ENCODE results near the gene CLASRP.

GRCh38 chr19:45076851-45077730 is 38.2 kb downstream of the CLASRP start:
- TF ChIP-seq, protein P1, sequence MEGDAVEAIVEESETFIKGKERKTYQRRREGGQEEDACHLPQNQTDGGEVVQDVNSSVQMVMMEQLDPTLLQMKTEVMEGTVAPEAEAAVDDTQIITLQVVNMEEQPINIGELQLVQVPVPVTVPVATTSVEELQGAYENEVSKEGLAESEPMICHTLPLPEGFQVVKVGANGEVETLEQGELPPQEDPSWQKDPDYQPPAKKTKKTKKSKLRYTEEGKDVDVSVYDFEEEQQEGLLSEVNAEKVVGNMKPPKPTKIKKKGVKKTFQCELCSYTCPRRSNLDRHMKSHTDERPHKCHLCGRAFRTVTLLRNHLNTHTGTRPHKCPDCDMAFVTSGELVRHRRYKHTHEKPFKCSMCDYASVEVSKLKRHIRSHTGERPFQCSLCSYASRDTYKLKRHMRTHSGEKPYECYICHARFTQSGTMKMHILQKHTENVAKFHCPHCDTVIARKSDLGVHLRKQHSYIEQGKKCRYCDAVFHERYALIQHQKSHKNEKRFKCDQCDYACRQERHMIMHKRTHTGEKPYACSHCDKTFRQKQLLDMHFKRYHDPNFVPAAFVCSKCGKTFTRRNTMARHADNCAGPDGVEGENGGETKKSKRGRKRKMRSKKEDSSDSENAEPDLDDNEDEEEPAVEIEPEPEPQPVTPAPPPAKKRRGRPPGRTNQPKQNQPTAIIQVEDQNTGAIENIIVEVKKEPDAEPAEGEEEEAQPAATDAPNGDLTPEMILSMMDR (IDR thresholded peaks at IDR 0.05 in 2 of 3, conservative IDR thresholded peaks at IDR 0.05 in 1 of 3; ENCODE audit: borderline replicate concordance in 1 of 3, insufficient read depth in 1 of 3, low read depth in 2 of 3, low read length in 2 of 3) = no peak
- no peak for TF ChIP-seq POLR2A (IDR thresholded peaks at IDR 0.05; ENCODE audit: borderline replicate concordance, extremely low read depth, insufficient read depth, insufficient read length)
- TF ChIP-seq POLR2AphosphoS5 (IDR thresholded peaks at IDR 0.05; ENCODE audit: low read depth, low read length) = no peak
- TF ChIP-seq CEBPB (IDR thresholded peaks at IDR 0.05; ENCODE audit: low read depth) = no peak
- no peak for TF ChIP-seq RAD21 (IDR thresholded peaks at IDR 0.05; ENCODE audit: low read depth)
- TF ChIP-seq TCF7L2 (IDR thresholded peaks at IDR 0.05; ENCODE audit: borderline replicate concordance, extremely low read depth, insufficient read depth, insufficient read length) = no peak
- TF ChIP-seq YY1 (IDR thresholded peaks at IDR 0.05; ENCODE audit: extremely low read depth, insufficient replicate concordance, low read depth, low read length) = no peak
- TF ChIP-seq, protein P2, sequence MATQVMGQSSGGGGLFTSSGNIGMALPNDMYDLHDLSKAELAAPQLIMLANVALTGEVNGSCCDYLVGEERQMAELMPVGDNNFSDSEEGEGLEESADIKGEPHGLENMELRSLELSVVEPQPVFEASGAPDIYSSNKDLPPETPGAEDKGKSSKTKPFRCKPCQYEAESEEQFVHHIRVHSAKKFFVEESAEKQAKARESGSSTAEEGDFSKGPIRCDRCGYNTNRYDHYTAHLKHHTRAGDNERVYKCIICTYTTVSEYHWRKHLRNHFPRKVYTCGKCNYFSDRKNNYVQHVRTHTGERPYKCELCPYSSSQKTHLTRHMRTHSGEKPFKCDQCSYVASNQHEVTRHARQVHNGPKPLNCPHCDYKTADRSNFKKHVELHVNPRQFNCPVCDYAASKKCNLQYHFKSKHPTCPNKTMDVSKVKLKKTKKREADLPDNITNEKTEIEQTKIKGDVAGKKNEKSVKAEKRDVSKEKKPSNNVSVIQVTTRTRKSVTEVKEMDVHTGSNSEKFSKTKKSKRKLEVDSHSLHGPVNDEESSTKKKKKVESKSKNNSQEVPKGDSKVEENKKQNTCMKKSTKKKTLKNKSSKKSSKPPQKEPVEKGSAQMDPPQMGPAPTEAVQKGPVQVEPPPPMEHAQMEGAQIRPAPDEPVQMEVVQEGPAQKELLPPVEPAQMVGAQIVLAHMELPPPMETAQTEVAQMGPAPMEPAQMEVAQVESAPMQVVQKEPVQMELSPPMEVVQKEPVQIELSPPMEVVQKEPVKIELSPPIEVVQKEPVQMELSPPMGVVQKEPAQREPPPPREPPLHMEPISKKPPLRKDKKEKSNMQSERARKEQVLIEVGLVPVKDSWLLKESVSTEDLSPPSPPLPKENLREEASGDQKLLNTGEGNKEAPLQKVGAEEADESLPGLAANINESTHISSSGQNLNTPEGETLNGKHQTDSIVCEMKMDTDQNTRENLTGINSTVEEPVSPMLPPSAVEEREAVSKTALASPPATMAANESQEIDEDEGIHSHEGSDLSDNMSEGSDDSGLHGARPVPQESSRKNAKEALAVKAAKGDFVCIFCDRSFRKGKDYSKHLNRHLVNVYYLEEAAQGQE (IDR thresholded peaks at IDR 0.05; ENCODE audit: low read depth) = no peak
- no peak for TF ChIP-seq CBX3 (IDR thresholded peaks at IDR 0.05; ENCODE audit: low read depth)
- no peak for TF ChIP-seq MAX (IDR thresholded peaks at IDR 0.05)
- no peak for TF ChIP-seq ZNF274 (IDR thresholded peaks at IDR 0.05; ENCODE audit: low read depth, low read length)
- no peak for TF ChIP-seq EGR1 (IDR thresholded peaks at IDR 0.05; ENCODE audit: low read depth)
- no peak for TF ChIP-seq JUND (IDR thresholded peaks at IDR 0.05)
- TF ChIP-seq SP1 (IDR thresholded peaks at IDR 0.05; ENCODE audit: low read depth) = no peak

Data from HCT116 (cell line).